ENCODE results near the gene TPO. TPM values are rescaled to one million over a fixed set of nuclear protein-coding genes. Genes with fewer than 3 reads are reported as not detected.
"Not testable (repeated sequence)": the region's sequence is repeated elsewhere in the genome, so short reads cannot be mapped to it uniquely, and the experiment has no call there.

TPO gene
- polyA plus RNA-seq, 4 donors = 0.34 to 1.7 (median 1.4) TPM; not detected in 1

DNA sequence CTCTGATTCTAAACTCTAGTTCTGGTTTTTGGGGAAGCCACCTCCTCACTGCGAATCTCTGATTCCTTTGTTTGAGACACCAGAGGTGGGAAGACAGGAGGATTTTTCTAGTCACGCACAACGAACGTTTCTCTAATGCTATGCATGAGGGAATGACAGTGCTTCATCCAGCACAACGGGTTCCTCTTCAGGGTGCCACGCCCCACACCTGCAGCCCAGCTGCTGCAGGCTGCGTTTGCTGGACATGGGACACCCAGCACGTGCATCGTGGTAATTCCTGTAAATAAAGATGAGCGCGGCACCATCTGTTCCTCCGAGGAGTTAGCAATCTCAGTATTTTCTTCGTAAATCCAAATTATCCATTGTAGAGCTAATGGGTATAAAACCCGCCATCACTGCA, 37.5 kb upstream of the TPO start:
- Histone ChIP-seq H3K27me3 (ENCODE audit: control insufficient read depth in 3 of 3, insufficient read depth in 3 of 3, low read length in 3 of 3) (no peaks in the 10 kb centered on the region), H3K27ac (ENCODE audit: low read depth in 1 of 3, low read length in 2 of 3) (no peak overlapping the region), H3K4me3 (ENCODE audit: low read depth in 1 of 3, low read length in 3 of 3) (no peak overlapping the region), H3K9me3 (ENCODE audit: control insufficient read depth in 2 of 2, insufficient read depth in 1 of 2, low read depth in 1 of 2, low read length in 1 of 2) (no peaks in the 10 kb centered on the region), H3K36me3 (ENCODE audit: control insufficient read depth in 3 of 3, insufficient read depth in 2 of 3, low read depth in 1 of 3, low read length in 3 of 3) (no peaks in the 10 kb centered on the region), H3K4me1 (ENCODE audit: control insufficient read depth in 3 of 3, insufficient read depth in 2 of 3, low read depth in 1 of 3, low read length in 2 of 3) (no peaks in the 10 kb centered on the region)
- DNase-seq = no peak
- 80 to 83% (median 80%) methylated on average over 14 of the region's 14 CpGs for WGBS, 3 donors
- FAIRE-seq = no peak

DNA sequence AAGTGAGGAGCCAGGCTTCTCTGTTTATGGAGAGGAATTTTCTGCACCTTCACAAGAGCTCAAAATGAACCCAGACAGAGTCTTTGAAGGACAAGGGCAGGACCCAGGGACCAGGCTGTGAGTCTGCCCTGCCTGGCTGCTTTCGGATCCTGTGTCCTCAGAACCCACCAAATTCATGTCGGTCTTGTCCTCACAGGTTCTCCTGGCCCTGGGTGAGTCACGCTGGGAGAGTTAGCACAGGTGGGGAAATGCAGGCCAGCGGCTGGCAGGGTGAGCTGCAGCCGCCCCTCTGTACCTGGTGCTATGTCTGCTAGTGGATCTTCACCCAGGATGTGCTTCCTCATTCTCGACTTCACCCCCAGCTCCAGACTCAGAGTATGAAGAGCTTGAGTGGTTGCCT, 35.8 kb upstream of the TPO start:
- FAIRE-seq (no peak), DNase-seq (no peak)
- H3K4me1 ChIP-seq (ENCODE audit: control insufficient read depth in 3 of 3, insufficient read depth in 2 of 3, low read depth in 1 of 3, low read length in 2 of 3) = no peaks in the 10 kb centered on the region
- no peak overlapping the region for H3K27ac ChIP-seq (ENCODE audit: low read depth in 1 of 3, low read length in 2 of 3)
- H3K9me3 ChIP-seq (ENCODE audit: control insufficient read depth in 2 of 2, insufficient read depth in 1 of 2, low read depth in 1 of 2, low read length in 1 of 2) = no peaks in the 10 kb centered on the region
- no peak overlapping the region for H3K4me3 ChIP-seq (ENCODE audit: low read depth in 1 of 3, low read length in 3 of 3)
- WGBS, 3 donors = 74 to 85% (median 83%) methylated on average over 6 of the region's 6 CpGs
- no peaks in the 10 kb centered on the region for H3K27me3 ChIP-seq (ENCODE audit: control insufficient read depth in 3 of 3, insufficient read depth in 3 of 3, low read length in 3 of 3)
- no peaks in the 10 kb centered on the region for H3K36me3 ChIP-seq (ENCODE audit: control insufficient read depth in 3 of 3, insufficient read depth in 2 of 3, low read depth in 1 of 3, low read length in 3 of 3)

DNA sequence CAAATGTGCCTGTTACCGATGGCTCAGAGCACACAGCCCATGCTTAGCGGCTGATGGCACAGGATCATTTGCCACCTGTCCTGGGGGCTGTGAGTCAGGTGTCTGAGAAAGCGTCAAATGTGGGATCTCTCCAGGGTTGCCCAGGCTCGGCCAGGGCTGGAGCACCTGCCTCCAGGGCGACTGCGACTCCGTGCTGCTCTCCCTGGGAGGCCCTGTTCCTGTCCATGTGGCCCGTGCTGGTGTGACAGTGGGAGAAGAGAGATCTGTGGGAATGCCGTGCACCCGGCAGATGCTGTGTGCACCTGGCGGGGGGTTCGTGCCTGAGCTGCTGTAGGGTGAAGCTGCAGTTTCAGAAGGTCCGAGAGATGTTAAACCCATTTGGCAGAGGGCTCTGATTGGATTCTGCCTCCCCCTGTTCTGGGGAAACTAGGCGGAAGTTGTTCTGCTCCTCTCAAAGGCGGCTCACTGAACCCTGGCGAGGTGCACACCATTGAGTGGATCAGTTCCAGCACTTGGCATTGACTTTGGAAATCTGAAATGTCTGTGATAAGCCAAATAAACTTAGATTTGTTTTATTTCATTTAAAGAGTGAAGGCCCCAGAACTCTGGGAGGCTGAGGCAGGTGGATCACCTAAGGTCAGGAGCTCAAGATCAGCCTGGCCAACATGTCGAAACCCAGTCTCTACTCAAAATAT, 34.7 kb upstream of the TPO start:
- H3K27me3 ChIP-seq (ENCODE audit: control insufficient read depth in 3 of 3, insufficient read depth in 3 of 3, low read length in 3 of 3) = no peaks in the 10 kb centered on the region
- FAIRE-seq = no peak
- H3K36me3 ChIP-seq (ENCODE audit: control insufficient read depth in 3 of 3, insufficient read depth in 2 of 3, low read depth in 1 of 3, low read length in 3 of 3) = no peaks in the 10 kb centered on the region
- no peaks in the 10 kb centered on the region for H3K9me3 ChIP-seq (ENCODE audit: control insufficient read depth in 2 of 2, insufficient read depth in 1 of 2, low read depth in 1 of 2, low read length in 1 of 2)
- H3K4me3 ChIP-seq (ENCODE audit: low read depth in 1 of 3, low read length in 3 of 3) = no peak overlapping the region
- 82 to 90% (median 87%) methylated on average over 17 of the region's 17 CpGs for WGBS, 3 donors
- H3K4me1 ChIP-seq (ENCODE audit: control insufficient read depth in 3 of 3, insufficient read depth in 2 of 3, low read depth in 1 of 3, low read length in 2 of 3) = no peaks in the 10 kb centered on the region
- H3K27ac ChIP-seq (ENCODE audit: low read depth in 1 of 3, low read length in 2 of 3) = no peak overlapping the region
- no peak for DNase-seq

DNA sequence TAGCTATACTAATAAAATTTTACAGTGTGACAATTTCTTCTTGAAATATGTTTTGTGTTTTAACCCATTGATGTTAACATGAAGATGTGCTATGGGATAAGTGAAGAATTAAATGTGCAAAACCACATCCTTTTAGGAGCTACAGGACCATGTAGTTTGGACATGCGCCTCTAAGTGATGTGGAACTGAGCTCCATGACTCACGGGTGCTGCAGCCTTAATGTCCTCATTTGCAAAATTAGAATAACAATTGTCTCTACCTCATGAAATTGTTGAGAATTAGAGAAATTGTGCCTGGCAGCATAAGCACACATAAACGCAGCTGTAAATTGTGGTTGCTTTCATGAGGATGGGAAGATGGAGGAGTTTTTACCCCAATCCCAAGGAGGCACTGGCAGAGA, 31.6 kb upstream of the TPO start:
- no peaks in the 10 kb centered on the region for H3K4me1 ChIP-seq (ENCODE audit: control insufficient read depth in 3 of 3, insufficient read depth in 2 of 3, low read depth in 1 of 3, low read length in 2 of 3)
- WGBS, 3 donors = 84 to 89% (median 85%) methylated on average over 3 of the region's 3 CpGs
- no peak overlapping the region for H3K4me3 ChIP-seq (ENCODE audit: low read depth in 1 of 3, low read length in 3 of 3)
- H3K9me3 ChIP-seq (ENCODE audit: control insufficient read depth in 2 of 2, insufficient read depth in 1 of 2, low read depth in 1 of 2, low read length in 1 of 2) = no peaks in the 10 kb centered on the region
- no peak for DNase-seq
- H3K36me3 ChIP-seq (ENCODE audit: control insufficient read depth in 3 of 3, insufficient read depth in 2 of 3, low read depth in 1 of 3, low read length in 3 of 3) = no peaks in the 10 kb centered on the region
- H3K27me3 ChIP-seq (ENCODE audit: control insufficient read depth in 3 of 3, insufficient read depth in 3 of 3, low read length in 3 of 3) = no peaks in the 10 kb centered on the region
- no peak for FAIRE-seq
- H3K27ac ChIP-seq (ENCODE audit: low read depth in 1 of 3, low read length in 2 of 3) = no peak overlapping the region

DNA sequence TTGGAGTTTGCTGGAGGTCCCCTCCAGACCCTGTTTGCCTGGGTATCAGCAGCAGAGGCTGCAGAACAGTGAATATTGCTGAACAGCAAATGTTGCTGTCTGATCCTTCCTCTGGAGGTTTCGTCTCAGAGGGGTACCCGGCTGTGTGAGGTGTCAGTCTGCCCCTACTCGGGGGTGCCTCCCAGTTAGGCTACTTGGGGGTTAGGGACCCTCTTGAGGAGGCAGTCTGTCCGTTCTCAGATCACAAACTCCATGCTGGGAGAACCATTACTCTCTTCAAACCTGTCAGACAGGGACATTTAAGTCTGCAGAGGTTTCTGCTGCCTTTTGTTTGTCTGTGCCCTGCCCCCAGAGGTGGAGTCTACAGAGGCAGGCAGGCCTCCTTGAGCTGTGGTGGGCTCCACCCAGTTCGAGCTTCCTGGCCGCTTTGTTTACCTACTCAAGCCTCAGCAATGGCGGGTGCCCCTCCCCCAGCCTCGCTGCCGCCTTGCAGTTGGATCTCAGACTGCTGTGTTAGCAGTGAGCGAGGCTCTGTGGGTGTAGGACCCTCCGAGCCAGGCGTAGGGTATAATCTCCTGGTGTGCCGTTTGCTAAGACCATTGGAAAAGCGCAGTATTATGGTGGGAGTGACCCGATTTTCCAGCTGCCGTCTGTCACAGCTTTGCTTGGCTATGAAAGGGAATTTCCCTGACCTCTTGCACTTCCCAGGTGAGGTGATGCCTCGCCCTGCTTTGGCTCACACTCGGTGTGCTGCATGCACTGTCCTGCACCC, 25.1 kb upstream of the TPO start:
- not testable (repeated sequence) for FAIRE-seq; DNase-seq; H3K36me3 ChIP-seq (ENCODE audit: control insufficient read depth in 3 of 3, insufficient read depth in 2 of 3, low read depth in 1 of 3, low read length in 3 of 3); H3K4me1 ChIP-seq (ENCODE audit: control insufficient read depth in 3 of 3, insufficient read depth in 2 of 3, low read depth in 1 of 3, low read length in 2 of 3); H3K27me3 ChIP-seq (ENCODE audit: control insufficient read depth in 3 of 3, insufficient read depth in 3 of 3, low read length in 3 of 3); H3K4me3 ChIP-seq (ENCODE audit: low read depth in 1 of 3, low read length in 3 of 3); H3K27ac ChIP-seq (ENCODE audit: low read depth in 1 of 3, low read length in 2 of 3); H3K9me3 ChIP-seq (ENCODE audit: control insufficient read depth in 2 of 2, insufficient read depth in 1 of 2, low read depth in 1 of 2, low read length in 1 of 2)
- WGBS, 3 donors = 59 to 75% (median 70%) methylated on average over 16 to 18 of the region's 18 CpGs

GRCh38 chr2:1390118-1390517, 23.1 kb upstream of the TPO start:
- not testable (repeated sequence) for FAIRE-seq; H3K36me3 ChIP-seq (ENCODE audit: control insufficient read depth in 3 of 3, insufficient read depth in 2 of 3, low read depth in 1 of 3, low read length in 3 of 3); H3K9me3 ChIP-seq (ENCODE audit: control insufficient read depth in 2 of 2, insufficient read depth in 1 of 2, low read depth in 1 of 2, low read length in 1 of 2); H3K27ac ChIP-seq (ENCODE audit: low read depth in 1 of 3, low read length in 2 of 3); H3K4me3 ChIP-seq (ENCODE audit: low read depth in 1 of 3, low read length in 3 of 3); DNase-seq; H3K4me1 ChIP-seq (ENCODE audit: control insufficient read depth in 3 of 3, insufficient read depth in 2 of 3, low read depth in 1 of 3, low read length in 2 of 3); H3K27me3 ChIP-seq (ENCODE audit: control insufficient read depth in 3 of 3, insufficient read depth in 3 of 3, low read length in 3 of 3)
- WGBS, 3 donors = 83% methylated on average over 6 of the region's 6 CpGs

DNA sequence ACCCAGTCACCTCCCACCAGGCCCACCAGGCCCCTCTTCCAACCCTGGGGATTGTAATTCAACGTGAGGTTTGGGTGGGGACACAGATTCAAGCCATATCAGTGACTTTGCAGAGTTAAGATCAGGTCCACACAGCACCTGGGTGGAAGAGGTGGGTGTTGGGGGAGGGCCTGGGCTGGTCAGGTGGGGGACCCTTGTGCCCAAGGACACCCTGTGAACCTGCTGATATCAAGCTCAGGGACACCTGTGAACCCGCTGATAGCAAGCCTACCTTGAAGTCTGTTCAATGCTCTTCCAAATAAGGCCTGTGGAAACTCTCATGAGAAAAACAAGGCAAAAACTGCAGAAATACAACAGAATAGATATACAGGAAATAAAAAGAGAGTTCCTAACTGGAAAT, 19.9 kb upstream of the TPO start:
- H3K4me1 ChIP-seq (ENCODE audit: control insufficient read depth in 3 of 3, insufficient read depth in 2 of 3, low read depth in 1 of 3, low read length in 2 of 3) = no peaks in the 10 kb centered on the region
- DNase-seq (no peak), FAIRE-seq (no peak)
- H3K4me3 ChIP-seq (ENCODE audit: low read depth in 1 of 3, low read length in 3 of 3) = no peak overlapping the region
- H3K36me3 ChIP-seq (ENCODE audit: control insufficient read depth in 3 of 3, insufficient read depth in 2 of 3, low read depth in 1 of 3, low read length in 3 of 3) = no peaks in the 10 kb centered on the region
- H3K27me3 ChIP-seq (ENCODE audit: control insufficient read depth in 3 of 3, insufficient read depth in 3 of 3, low read length in 3 of 3) = no peaks in the 10 kb centered on the region
- no peaks in the 10 kb centered on the region for H3K9me3 ChIP-seq (ENCODE audit: control insufficient read depth in 2 of 2, insufficient read depth in 1 of 2, low read depth in 1 of 2, low read length in 1 of 2)
- WGBS, 3 donors = 60 to 81% (median 74%) methylated on average over 2 of the region's 2 CpGs
- no peak overlapping the region for H3K27ac ChIP-seq (ENCODE audit: low read depth in 1 of 3, low read length in 2 of 3)

GRCh38 chr2:1394709-1395408, 18.4 kb upstream of the TPO start:
- DNase-seq (no peak), FAIRE-seq (no peak)
- H3K9me3 ChIP-seq (ENCODE audit: control insufficient read depth in 2 of 2, insufficient read depth in 1 of 2, low read depth in 1 of 2, low read length in 1 of 2) = no peaks in the 10 kb centered on the region
- H3K4me3 ChIP-seq (ENCODE audit: low read depth in 1 of 3, low read length in 3 of 3) = no peak overlapping the region
- WGBS, 3 donors = 80 to 89% (median 82%) methylated on average over 7 of the region's 7 CpGs
- no peaks in the 10 kb centered on the region for H3K27me3 ChIP-seq (ENCODE audit: control insufficient read depth in 3 of 3, insufficient read depth in 3 of 3, low read length in 3 of 3)
- H3K27ac ChIP-seq (ENCODE audit: low read depth in 1 of 3, low read length in 2 of 3) = no peak overlapping the region
- no peaks in the 10 kb centered on the region for H3K4me1 ChIP-seq (ENCODE audit: control insufficient read depth in 3 of 3, insufficient read depth in 2 of 3, low read depth in 1 of 3, low read length in 2 of 3)
- H3K36me3 ChIP-seq (ENCODE audit: control insufficient read depth in 3 of 3, insufficient read depth in 2 of 3, low read depth in 1 of 3, low read length in 3 of 3) = no peaks in the 10 kb centered on the region

Data from small intestine (tissue), 7 donors.